Left hindlimb (tissue), 1 donor: Measurements from ENCODE around the gene INPP1.

Source experiments
- DNase-seq: peaks from one replicate; pipeline ENCODE4 v3.0.0-alpha.2; 2018

INPP1 gene

DNA sequence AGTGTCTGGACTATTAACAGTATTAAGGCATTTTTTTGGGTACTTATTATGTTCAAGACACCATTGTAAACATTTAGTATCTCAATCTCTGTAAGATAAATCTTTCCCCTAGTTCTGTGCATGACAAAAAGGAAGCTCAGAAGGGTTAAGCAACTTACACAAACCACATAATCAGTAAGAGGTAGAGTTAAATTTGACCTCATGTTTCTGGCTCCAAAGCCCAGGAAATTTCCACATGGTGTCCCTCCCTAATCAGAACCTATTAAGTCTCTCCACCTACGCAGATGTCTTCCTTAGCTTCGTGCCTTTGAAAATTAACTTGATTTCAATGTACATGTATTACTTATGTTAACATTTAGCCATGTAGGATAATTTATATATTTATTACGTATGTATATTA, 66.8 kb downstream of the INPP1 start:
- no peak for DNase-seq

DNA sequence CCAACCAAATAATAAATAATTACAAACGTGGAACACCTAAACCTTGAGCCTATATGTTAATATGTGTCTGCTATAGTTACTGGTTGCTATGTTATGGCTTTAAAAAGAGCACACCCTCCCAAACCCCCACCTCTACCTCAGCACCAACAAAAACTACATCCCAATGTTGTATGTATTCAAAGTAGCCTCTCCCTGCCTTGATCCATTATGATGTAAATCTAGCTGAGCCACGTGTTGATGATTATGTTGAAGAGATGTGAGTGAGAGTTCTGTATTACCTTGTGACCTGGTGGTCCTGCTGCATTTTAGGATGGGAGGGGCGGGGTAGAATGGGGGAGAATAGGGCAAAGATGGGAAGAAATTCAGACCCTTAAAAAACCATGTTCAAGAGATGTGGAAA, 69.6 kb downstream of the INPP1 start:
- no peak for DNase-seq

DNA sequence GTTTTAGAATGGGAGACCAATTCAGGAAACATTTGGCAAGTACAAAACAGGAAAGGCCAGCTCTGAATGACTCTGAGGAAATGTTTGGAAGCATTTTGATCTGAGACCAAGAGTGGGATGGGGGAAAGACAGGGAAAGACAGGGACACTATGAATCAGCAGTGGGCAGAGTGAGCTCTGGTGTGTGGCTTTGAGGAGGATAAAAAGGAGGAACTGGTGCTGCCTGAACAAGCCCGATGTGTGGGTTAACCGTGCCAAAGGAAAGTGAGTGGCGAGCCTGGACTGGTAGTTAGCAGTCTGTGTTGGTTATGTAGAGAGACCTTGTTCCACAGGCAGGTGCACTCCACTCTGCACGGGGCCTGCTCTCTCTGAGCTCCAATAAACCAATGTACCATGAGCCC, 70.0 kb downstream of the INPP1 start:
- DNase-seq: no peak

DNA sequence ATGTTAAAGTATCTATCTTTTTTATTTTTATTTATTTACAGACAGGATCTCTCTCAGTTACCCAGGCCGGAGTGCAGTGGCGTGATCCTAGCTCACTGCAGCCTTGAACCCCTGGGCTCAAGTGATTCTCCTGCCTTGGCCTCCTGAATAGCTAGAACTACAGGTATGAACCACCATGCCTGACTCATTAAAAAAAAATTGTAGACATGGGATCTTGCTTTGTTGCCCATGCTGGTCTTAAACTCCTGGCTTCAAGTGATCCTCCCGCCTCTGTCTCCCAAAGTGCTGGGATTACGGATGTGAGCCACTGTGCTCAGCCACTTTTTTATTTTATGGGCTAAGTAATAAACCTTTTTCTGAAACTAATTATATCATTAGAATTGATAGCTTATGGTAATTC, 71.9 kb downstream of the INPP1 start:
- no peak for DNase-seq

DNA sequence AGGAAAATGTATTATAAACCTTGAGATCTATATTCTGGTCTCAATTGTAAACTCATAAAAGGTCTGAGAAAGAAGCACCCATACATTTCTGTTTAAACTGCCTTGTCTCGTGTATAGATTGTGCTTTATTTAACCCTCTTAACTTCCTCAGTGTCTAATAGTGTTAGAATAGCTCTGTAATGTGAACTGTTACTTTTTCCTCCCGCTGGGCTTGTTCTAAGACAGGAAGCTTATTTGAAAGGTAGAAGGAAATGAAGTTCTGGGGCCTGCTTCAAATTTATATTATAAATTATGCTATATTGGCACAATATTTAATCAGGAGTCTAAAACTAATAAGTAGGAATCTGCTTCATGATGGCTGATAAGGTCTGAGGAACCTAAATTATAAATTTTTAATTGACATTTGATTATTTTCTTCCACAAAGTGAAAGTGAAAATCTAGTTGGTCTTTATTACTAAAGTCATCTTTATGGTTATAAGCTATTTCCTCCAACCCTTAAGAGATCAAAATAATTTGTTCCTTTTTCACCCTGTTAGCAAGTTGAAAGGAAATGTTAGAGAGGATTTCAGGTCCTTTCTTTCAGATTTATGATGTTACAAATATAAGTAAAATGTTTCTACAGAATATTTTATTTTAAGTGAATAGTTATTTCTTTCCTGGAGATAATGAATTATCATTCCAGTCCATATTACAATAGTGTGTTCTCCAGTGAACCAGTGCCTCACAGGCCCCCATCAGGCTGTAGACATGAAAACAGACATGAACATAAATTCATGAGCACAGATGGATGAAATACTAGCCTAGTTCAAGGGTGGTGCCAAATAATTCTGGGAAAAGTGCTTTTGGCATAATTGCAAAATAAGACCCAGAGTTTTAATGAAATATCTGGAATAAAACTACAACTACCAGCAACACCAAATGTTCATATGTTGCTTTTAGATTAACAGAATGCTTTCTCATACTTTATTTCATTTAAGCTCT, 72.7 kb downstream of the INPP1 start:
- no peak for DNase-seq

DNA sequence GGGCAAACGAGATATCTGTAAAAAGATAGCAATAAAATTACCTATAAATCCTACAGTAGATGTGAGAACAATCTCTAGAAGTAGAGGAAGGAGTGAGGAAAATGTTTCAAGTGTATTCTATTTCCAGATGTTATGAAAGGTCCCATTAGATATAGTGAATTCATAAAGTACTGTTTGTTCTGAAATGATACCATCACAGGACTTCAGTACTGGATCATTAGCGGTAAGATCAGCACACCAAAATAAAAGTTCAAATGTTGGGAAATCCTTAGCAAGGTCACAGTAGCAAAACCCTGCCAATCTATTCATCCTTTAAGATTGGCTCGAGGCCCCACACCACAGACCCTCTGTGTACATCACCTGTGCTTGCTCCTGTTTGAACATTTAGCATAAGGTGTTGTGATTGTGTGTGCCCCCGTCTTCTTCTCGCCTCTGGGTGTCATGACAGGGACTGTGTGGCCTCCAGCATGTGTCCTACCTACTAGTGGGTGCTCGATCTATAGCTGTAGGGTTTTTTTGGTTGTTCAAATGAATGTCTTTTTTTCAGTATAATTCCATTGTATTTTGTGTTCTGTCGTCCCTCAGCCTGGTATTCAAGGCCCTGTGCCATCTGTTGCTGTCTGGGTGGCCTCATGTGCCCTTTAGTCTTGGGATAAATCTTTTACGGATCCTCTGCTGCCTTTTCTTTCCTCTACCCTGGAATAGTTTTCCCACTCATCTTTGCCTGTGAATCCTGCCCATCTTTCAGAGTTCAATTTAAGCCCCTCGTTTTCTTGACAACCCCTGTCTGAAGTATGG, 73.9 kb downstream of the INPP1 start:
- no peak for DNase-seq

DNA sequence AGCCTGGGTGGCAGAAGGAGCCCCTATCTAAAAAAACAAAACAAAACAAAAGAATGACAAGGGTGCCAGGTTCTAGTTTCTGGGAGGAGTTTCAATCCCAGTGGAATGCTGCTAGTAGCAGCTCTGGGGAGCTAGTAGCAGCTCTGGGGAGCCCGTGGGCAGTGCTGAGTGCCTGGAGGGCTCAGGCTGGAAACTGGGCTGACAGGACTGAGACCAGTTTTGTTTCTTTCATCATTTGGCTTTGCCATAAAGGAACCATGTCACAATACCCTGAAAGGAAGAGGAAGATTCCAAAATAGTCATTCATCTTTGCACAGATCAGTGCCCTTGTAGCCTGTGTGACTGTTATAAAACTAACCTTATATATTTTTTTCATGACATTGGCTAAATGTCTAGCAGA, 75.3 kb downstream of the INPP1 start:
- no peak for DNase-seq

DNA sequence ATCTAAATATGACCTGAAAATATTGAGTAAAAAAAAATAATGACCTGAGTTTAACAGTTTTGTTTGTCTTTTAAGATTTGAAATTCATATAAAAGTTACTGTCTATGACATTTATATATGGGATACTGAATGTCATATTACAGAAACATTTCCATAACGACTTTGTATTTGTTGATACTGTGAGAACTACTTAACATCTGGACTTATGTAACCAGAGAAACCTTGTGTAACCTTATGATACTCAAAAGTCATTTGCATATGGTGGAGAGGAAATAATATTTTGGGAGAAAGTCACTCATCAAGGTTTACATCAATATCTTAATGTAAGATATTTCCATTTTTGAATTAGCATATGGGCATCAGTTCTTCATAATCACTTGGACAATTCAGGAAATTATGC, 77.4 kb downstream of the INPP1 start:
- DNase-seq: no peak
